IPS-15b (cell line): Measurements from ENCODE around the gene TYW1.
"Not testable (repeated sequence)": the region's sequence is repeated elsewhere in the genome, so short reads cannot be mapped to it uniquely, and the experiment has no call there.

Source experiments
- H3K27me3 ChIP-seq: one replicate; pipeline ENCODE4 v1.6.1; 2013; ENCODE audit warnings: low read length; ENCODE audit not compliant: control insufficient read depth, insufficient read depth
- H3K36me3 ChIP-seq: one replicate; pipeline ENCODE4 v1.6.1; 2013; ENCODE audit warnings: low read length; ENCODE audit not compliant: control insufficient read depth, insufficient read depth
- H3K4me1 ChIP-seq: one replicate; pipeline ENCODE4 v1.6.1; 2013; ENCODE audit warnings: mild to moderate bottlenecking, low read length; ENCODE audit not compliant: control insufficient read depth, insufficient read depth
- H3K4me3 ChIP-seq: one replicate; pipeline ENCODE4 v1.5.1; 2013; ENCODE audit warnings: low read depth, low read length
- H3K9ac ChIP-seq: one replicate; pipeline ENCODE4 v1.6.1; 2013; ENCODE audit warnings: low read depth, mild to moderate bottlenecking, low read length
- H3K9me3 ChIP-seq: one replicate; pipeline ENCODE4 v1.6.1; 2013; ENCODE audit warnings: mild to moderate bottlenecking, low read length; ENCODE audit not compliant: control insufficient read depth, insufficient read depth

Gene TYW1

DNA sequence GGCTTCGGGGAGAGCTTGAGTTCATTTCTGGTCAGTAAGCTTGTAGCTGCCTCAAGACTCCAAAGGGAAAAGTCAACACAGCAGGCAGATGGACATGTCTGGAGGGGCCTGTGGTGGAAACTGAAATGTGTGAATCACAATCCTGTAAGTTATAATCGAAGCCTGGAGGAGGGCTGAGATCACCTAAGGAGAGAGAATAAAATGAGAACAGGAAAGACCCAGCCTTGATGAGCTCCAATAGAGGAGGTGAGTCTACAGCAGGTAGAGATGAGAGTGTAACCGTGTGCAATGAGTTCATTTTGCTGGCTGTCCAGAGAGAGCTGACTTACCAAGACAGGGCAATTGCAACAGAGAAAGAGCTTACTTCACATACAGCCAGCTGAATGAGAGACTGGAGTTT is 258.4 kb downstream of the TYW1 start:
- not testable (repeated sequence) for H3K9ac ChIP-seq, H3K4me1 ChIP-seq, H3K27me3 ChIP-seq, H3K9me3 ChIP-seq, H3K4me3 ChIP-seq, H3K36me3 ChIP-seq

DNA sequence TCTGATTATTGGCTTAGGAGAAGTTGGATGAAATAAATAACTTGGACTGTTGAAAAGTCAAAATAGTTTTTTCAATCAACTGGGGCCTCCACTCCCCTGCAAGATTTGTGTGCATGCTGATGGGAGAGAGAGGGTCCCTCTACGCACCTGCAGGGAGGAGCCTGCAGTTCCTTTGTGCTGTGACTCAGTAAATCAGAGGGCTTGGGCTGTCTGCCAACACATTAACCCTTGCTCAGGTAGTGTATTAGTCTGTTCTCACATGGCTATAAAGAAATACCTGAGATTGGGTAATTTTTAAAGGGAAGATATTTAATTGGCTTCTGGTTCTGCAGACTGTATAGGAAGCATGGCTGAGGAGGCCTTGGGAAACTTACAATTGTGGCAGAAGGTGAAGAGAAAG is 261.1 kb downstream of the TYW1 start:
- H3K36me3 ChIP-seq, result not testable (repeated sequence)

DNA sequence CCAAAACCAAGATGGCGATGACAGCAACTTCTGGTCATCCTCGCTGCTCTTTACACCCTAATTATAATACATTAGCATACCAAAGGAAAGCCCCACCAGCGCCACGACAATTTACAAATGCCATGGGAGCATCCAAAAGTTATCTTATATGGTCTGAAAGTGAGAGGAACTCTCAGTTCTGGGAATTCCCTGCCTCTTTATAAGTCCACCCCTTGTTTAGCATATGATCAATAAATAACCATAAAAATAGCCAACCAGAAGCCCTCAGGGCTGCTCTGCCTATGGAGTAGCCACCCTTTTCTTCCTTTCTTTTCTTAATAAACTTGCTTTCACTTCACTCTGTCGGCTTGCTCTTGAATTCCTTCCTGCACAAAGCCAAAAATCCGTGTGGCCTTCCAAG is 262.7 kb downstream of the TYW1 start:
- H3K4me3 ChIP-seq, H3K9me3 ChIP-seq, H3K9ac ChIP-seq, H3K36me3 ChIP-seq, H3K27me3 ChIP-seq, H3K4me1 ChIP-seq: not testable (repeated sequence)

More for the DNA sequence above, 261.1 kb downstream of the TYW1 start:
- not testable (repeated sequence) for H3K9me3 ChIP-seq, H3K4me1 ChIP-seq, H3K4me3 ChIP-seq, H3K9ac ChIP-seq, H3K27me3 ChIP-seq

DNA sequence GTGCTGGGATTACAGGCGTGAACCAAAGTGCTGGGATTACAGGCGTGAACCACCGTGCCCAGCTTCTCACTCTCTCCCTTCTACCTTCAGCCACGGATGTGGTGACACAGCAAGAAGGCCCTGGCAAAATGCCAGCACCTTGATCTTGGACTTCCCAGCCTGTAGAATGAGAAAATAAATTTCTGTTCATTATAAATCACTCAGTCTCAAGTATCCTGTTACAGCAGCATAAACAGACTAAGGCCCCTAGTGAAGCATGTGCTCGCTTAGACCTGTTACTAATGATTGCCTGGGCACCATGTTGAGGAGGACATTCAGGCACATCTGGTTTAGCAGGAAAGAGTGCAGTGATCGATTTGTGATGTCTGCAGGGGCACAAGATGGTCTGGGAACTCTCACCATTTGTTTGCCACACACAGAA is 263.5 kb downstream of the TYW1 start:
- not testable (repeated sequence) for H3K9ac ChIP-seq, H3K4me3 ChIP-seq, H3K27me3 ChIP-seq, H3K36me3 ChIP-seq, H3K4me1 ChIP-seq, H3K9me3 ChIP-seq

DNA sequence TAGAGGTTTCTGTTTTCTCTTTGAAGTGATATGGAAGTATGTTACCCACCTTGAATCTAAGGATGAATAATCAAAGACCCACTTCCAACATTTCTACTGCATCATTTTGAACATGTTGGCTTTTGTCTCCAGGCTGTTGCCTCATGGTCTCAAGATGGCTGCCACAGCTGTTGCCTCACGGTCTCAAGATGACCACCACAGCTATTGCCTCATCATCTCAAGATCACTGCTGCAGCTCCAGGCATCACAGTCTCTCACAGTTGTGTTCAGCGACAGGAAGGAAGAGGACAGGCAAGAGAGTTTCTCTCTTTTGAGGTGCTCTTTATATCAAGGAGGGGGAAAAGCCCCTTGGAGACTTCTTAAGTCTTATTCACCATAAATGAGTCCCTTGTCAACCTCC is 267.4 kb downstream of the TYW1 start:
- H3K9me3 ChIP-seq, H3K4me3 ChIP-seq, H3K4me1 ChIP-seq, H3K36me3 ChIP-seq, H3K27me3 ChIP-seq, H3K9ac ChIP-seq: not testable (repeated sequence)

- not testable (repeated sequence) for H3K9me3 ChIP-seq, H3K27me3 ChIP-seq, H3K9ac ChIP-seq, H3K4me3 ChIP-seq, H3K36me3 ChIP-seq, H3K4me1 ChIP-seq
Observed at GRCh38 chr7:67266070-67266469, 269.4 kb downstream of the TYW1 start.

DNA sequence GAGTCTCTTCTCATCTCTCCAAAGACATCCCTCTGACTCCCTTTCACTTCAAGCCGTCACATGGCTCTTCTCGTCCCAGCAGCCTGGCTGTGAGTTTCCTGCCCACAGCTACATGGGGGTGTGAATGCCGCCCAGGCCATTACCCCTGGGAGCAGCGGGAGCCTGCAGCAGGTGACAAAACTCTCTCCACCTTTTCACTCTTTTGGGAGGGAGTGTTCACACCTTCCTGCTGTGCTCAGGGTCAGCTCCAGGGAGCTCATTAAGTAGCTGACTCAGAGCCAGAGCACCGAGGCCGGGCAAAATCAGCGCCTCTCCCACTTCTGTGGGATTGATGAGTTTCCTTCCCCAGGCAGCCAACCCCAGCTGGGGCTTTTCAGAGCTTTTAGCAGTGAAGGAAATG is 271.3 kb downstream of the TYW1 start:
- Histone ChIP-seq H3K9ac (no peak overlapping the region), H3K4me3 (no peak overlapping the region), H3K27me3 (no peaks in the 10 kb centered on the region), H3K9me3 (no peaks in the 10 kb centered on the region), H3K36me3 (no peaks in the 10 kb centered on the region), H3K4me1 (no peaks in the 10 kb centered on the region)

- not testable (repeated sequence) for H3K9me3 ChIP-seq, H3K4me3 ChIP-seq, H3K9ac ChIP-seq, H3K4me1 ChIP-seq, H3K36me3 ChIP-seq, H3K27me3 ChIP-seq
Observed at GRCh38 chr7:67269916-67270315, 273.3 kb downstream of the TYW1 start.
